HFF-Myc (cell line): ENCODE data around the gene SLX4.
A peak's percentile ranks its signal among the peaks of the same experiment; 100 is the strongest.
"Not testable (repeated sequence)": the region's sequence is repeated elsewhere in the genome, so short reads cannot be mapped to it uniquely, and the experiment has no call there.

Experiments used
- DNase-seq: peaks from one replicate; pipeline ENCODE4 v3.0.0-alpha.2; 2011; ENCODE audit warnings: low read depth; ENCODE audit errors: extremely low read depth
- H3K4me3 ChIP-seq: replicated peaks from 2 replicates; pipeline ENCODE4 v1.5.1; 2011; ENCODE audit warnings: low read depth, mild to moderate bottlenecking, control low read depth, low read length
- CTCF ChIP-seq: IDR thresholded peaks from 2 replicates; pipeline ENCODE4 v1.5.1; 2012; ENCODE audit warnings: mild to moderate bottlenecking, low read depth, low read length, control low read depth; ENCODE audit errors: missing control alignments

The SLX4 gene

GRCh38 chr16:3611146-3611975, at the start of gene SLX4:
Gene SLX4, minus strand, starts transcription at chr16:3611606. Its CDS starts 2,642 bp downstream, at chr16:3608964.
- DNase-seq, result peak; percentile 36
- H3K4me3 ChIP-seq, result peak within 1 kb of the TSS; percentile 74
- no peak for TF ChIP-seq CTCF

- TF ChIP-seq CTCF, result no peak
- DNase-seq, result no peak
- no peak overlapping the region for H3K4me3 ChIP-seq
Measured at GRCh38 chr16:3659251-3659650, 47.8 kb upstream of the SLX4 start.

- TF ChIP-seq CTCF, result no peak
- DNase-seq, result no peak
- H3K4me3 ChIP-seq, result no peak overlapping the region
Measured at GRCh38 chr16:3656491-3657468, 45.4 kb upstream of the SLX4 start.

GRCh38 chr16:3656160-3656490, 44.7 kb upstream of the SLX4 start:
- DNase-seq, H3K4me3 ChIP-seq: not testable (repeated sequence)

GRCh38 chr16:3655396-3656159, 44.2 kb upstream of the SLX4 start:
- TF ChIP-seq CTCF, result no peak
- DNase-seq, result no peak
- no peak overlapping the region for H3K4me3 ChIP-seq

GRCh38 chr16:3655030-3655395, 43.6 kb upstream of the SLX4 start:
- no peak for DNase-seq
- no peak for TF ChIP-seq CTCF
- no peak overlapping the region for H3K4me3 ChIP-seq
